Measurements from ENCODE around the gene ABCD1. TPM values are rescaled to one million over a fixed set of nuclear protein-coding genes. Genes with fewer than 3 reads are reported as not detected.

Gene ABCD1
- polyA plus RNA-seq, 2 of the 4 experiments (the other 2 are of a cell fraction) = 1.7 to 3.8 TPM

DNA sequence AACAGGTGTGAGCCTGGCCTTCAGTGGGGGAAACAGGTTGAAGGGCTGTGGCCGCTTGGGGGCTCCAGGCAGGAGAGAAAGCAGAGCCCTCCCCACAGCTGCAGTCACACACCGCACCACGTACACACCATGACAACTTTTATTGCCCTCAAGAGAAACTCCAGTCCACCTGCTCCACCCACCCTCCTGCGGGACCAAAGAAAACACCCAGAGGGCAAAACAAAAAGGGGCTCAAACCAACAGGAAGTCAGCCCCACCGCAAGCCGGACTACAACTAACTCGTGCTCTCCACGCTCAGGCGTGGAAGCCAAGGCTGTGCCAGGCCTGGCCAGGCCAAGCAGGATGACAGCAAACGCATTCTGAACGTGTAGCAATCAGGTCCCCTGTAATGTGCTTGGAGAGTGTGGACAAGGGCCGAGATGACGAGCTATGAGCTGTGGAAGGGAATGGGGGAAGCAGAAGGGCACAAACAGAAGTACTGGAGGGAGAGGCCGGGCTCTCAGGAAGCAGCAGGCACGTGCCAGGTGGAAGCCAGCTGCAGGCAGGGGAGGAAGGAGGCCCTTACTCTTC lies 24.2 kb upstream of the ABCD1 start:
- DNase-seq (ENCODE audit: low read depth in 1 of 2, low spot score in 1 of 2) (no peak), FAIRE-seq (no peak), ATAC-seq (no peak)
- no peaks in the 10 kb centered on the region for H3K9me3 ChIP-seq
- no peak overlapping the region for H3K4me2 ChIP-seq
- no peak overlapping the region for H3K4me3 ChIP-seq
- ChIA-PET CTCF (no interaction called here), POLR2A (no interaction called here)
- H3K27ac ChIP-seq = no peak overlapping the region
- no peaks in the 10 kb centered on the region for H3K4me1 ChIP-seq
- 85% methylated on average over 12 of the region's 15 CpGs for WGBS (ENCODE audit: missing lambda C conversion rate)
- TF ChIP-seq JUNB (IDR thresholded peaks at IDR 0.05) (no peak), NR3C1 (IDR thresholded peaks at IDR 0.05) (no peak), NFE2L2 (conservative IDR thresholded peaks at IDR 0.05; ENCODE audit: low read length) (no peak), HOXB5 (CRISPR knock-in tag; IDR thresholded peaks at IDR 0.05) (no peak), PHF8 (IDR thresholded peaks at IDR 0.05; ENCODE audit: borderline replicate concordance, low read depth) (no peak)
- TF ChIP-seq, protein P1, sequence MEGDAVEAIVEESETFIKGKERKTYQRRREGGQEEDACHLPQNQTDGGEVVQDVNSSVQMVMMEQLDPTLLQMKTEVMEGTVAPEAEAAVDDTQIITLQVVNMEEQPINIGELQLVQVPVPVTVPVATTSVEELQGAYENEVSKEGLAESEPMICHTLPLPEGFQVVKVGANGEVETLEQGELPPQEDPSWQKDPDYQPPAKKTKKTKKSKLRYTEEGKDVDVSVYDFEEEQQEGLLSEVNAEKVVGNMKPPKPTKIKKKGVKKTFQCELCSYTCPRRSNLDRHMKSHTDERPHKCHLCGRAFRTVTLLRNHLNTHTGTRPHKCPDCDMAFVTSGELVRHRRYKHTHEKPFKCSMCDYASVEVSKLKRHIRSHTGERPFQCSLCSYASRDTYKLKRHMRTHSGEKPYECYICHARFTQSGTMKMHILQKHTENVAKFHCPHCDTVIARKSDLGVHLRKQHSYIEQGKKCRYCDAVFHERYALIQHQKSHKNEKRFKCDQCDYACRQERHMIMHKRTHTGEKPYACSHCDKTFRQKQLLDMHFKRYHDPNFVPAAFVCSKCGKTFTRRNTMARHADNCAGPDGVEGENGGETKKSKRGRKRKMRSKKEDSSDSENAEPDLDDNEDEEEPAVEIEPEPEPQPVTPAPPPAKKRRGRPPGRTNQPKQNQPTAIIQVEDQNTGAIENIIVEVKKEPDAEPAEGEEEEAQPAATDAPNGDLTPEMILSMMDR (IDR thresholded peaks at IDR 0.05) = no peak
- TF ChIP-seq, protein P2, sequence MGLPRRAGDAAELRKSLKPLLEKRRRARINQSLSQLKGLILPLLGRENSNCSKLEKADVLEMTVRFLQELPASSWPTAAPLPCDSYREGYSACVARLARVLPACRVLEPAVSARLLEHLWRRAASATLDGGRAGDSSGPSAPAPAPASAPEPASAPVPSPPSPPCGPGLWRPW (IDR thresholded peaks at IDR 0.05) = no peak

DNA sequence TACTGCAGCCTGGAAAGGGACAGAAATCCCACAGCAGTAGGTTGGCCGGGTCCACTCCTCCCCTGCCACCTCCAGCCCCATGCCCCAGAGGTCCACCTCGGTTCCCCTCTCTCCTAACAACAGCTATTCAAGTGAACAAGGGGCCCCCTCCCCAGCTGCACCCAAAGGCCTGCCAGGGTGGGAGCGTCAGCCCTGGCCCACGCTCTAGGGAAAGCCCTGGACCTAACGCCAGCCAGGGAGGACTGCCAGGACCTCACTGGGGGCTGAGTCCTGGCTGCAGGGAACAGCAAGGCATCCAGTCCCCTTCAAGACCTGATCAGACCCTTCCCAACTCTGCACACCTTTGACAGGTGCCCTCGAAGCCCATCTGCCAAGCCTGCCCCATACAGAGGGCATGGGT lies 23.7 kb upstream of the ABCD1 start:
- Histone ChIP-seq H3K4me1 (no peaks in the 10 kb centered on the region), H3K9me3 (no peaks in the 10 kb centered on the region), H3K4me3 (no peak overlapping the region), H3K27ac (no peak overlapping the region), H3K4me2 (no peak overlapping the region)
- no peak for FAIRE-seq
- ChIA-PET CTCF (interaction anchor here (1.3 kb wide), 1 partner anchor 252 kb away, joined by 3 read pairs; no protein-coding TSS in a partner anchor), POLR2A (no interaction called here)
- WGBS (ENCODE audit: missing lambda C conversion rate) = 100% methylated on average over 1 of the region's 6 CpGs
- no peak for TF ChIP-seq RNF2 (IDR thresholded peaks at IDR 0.05; ENCODE audit: borderline replicate concordance, low read depth)
- TF ChIP-seq POLR2A (IDR thresholded peaks at IDR 0.05; ENCODE audit: low read length) = no peak
- no peak for TF ChIP-seq HOXB13 (CRISPR knock-in tag; IDR thresholded peaks at IDR 0.05; ENCODE audit: low read depth)
- TF ChIP-seq, protein P1 (IDR thresholded peaks at IDR 0.05) = no peak
- TF ChIP-seq CBX2 (IDR thresholded peaks at IDR 0.05; ENCODE audit: borderline replicate concordance, low read depth) = no peak
- TF ChIP-seq NR3C1 (IDR thresholded peaks at IDR 0.05) = no peak
- TF ChIP-seq FOXS1 (CRISPR knock-in tag; IDR thresholded peaks at IDR 0.05) = no peak
- no peak for TF ChIP-seq FOSL2 (IDR thresholded peaks at IDR 0.05)
- TF ChIP-seq FOSL2 (CRISPR knock-in tag; IDR thresholded peaks at IDR 0.05) = no peak
- no peak for TF ChIP-seq RARB (CRISPR knock-in tag; IDR thresholded peaks at IDR 0.05)
- no peak for TF ChIP-seq RFX5 (IDR thresholded peaks at IDR 0.05)
- TF ChIP-seq MAZ (IDR thresholded peaks at IDR 0.05; ENCODE audit: borderline replicate concordance, low read depth, low read length) = no peak
- TF ChIP-seq MAFK (IDR thresholded peaks at IDR 0.05; ENCODE audit: partially characterized antibody) = no peak
- TF ChIP-seq HEYL (CRISPR knock-in tag; IDR thresholded peaks at IDR 0.05) = no peak
- TF ChIP-seq ZFP36 (IDR thresholded peaks at IDR 0.05; ENCODE audit: borderline replicate concordance, partially characterized antibody) = no peak
- TF ChIP-seq POLR2AphosphoS2 (conservative IDR thresholded peaks at IDR 0.05; ENCODE audit: low read length) = no peak
- no peak for TF ChIP-seq HOXB5 (CRISPR knock-in tag; IDR thresholded peaks at IDR 0.05)
- ATAC-seq = no peak
- DNase-seq (ENCODE audit: low read depth in 1 of 2, low spot score in 1 of 2) = no peak

DNA sequence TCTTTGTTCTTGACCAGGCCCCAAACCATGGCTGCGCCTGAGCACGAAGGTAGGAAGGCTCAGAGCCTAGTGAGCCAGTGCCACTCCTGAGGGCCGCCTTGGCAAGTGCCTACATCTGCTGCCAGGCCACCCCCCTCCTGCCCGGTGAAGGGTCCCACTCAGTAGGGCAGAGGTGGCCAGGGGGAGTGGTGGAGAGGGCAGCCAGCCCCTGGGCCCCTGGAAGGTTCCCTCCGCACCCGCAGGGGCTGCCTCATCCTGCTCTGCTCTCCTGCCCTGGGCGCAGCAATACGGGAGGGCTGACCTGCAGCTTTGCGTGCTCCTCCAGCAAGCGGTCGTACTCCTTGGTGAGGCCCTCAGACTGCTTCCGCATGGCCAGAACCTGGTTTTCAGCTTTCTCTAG lies 22.9 kb upstream of the ABCD1 start:
- WGBS (ENCODE audit: missing lambda C conversion rate) = 93% methylated on average over 5 of the region's 12 CpGs
- no peak for ATAC-seq
- TF ChIP-seq, protein P3, sequence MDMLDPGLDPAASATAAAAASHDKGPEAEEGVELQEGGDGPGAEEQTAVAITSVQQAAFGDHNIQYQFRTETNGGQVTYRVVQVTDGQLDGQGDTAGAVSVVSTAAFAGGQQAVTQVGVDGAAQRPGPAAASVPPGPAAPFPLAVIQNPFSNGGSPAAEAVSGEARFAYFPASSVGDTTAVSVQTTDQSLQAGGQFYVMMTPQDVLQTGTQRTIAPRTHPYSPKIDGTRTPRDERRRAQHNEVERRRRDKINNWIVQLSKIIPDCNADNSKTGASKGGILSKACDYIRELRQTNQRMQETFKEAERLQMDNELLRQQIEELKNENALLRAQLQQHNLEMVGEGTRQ (IDR thresholded peaks at IDR 0.05) = no peak
- TF ChIP-seq NPAS2 (CRISPR knock-in tag; IDR thresholded peaks at IDR 0.05; ENCODE audit: borderline replicate concordance) (no peak), EP300 (IDR thresholded peaks at IDR 0.05) (no peak), CBX8 (IDR thresholded peaks at IDR 0.05) (no peak), RFX5 (IDR thresholded peaks at IDR 0.05) (no peak), CHD4 (IDR thresholded peaks at IDR 0.05; ENCODE audit: borderline replicate concordance) (no peak), ZFP36 (IDR thresholded peaks at IDR 0.05; ENCODE audit: borderline replicate concordance, partially characterized antibody) (no peak), POLR2A (IDR thresholded peaks at IDR 0.05; ENCODE audit: low read length) (no peak), EHMT2 (IDR thresholded peaks at IDR 0.05; ENCODE audit: low read depth) (no peak), NFE2L2 (conservative IDR thresholded peaks at IDR 0.05; ENCODE audit: low read length) (no peak)
- TF ChIP-seq, protein P4, sequence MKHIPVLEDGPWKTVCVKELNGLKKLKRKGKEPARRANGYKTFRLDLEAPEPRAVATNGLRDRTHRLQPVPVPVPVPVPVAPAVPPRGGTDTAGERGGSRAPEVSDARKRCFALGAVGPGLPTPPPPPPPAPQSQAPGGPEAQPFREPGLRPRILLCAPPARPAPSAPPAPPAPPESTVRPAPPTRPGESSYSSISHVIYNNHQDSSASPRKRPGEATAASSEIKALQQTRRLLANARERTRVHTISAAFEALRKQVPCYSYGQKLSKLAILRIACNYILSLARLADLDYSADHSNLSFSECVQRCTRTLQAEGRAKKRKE (CRISPR knock-in tag; IDR thresholded peaks at IDR 0.05; ENCODE audit: low read depth) = no peak
- POLR2A ChIA-PET = no interaction called here
- Histone ChIP-seq H3K4me1 (no peaks in the 10 kb centered on the region), H3K9me3 (no peaks in the 10 kb centered on the region), H3K4me2 (no peak overlapping the region), H3K4me3 (no peak overlapping the region), H3K27ac (no peak overlapping the region)
- CTCF ChIA-PET = interaction anchor here (1.3 kb wide), 1 partner anchor 251 kb away, joined by 3 read pairs; no protein-coding TSS in a partner anchor
- no peak for FAIRE-seq
- DNase-seq (ENCODE audit: low read depth in 1 of 2, low spot score in 1 of 2) = no peak

All from A549 (cell line).